Activated CD4-positive, alpha-beta T cell treated with anti-CD3 and anti-CD28 coated beads, Interleukin-2, amount 10 ng/mL, durations not matched to agents 7 days and 5 days (primary cell): Measurements from ENCODE around the gene FGG. TPM values are rescaled to one million over a fixed set of nuclear protein-coding genes. Genes with fewer than 3 reads are reported as not detected.
"Not testable (repeated sequence)": the region's sequence is repeated elsewhere in the genome, so short reads cannot be mapped to it uniquely, and the experiment has no call there.

Source experiments
- CTCF ChIA-PET: fragments of 350-600 bp; sonication (Branson Sonifier 250); formaldehyde crosslinking; loops from one replicate; lab custom pipeline; 2021; ENCODE audit warnings: antibody characterized with exemption; lab: Charles Lee
- POLR2A ChIA-PET: fragments of 350-600 bp; sonication (Branson Sonifier 250); formaldehyde crosslinking; loops from one replicate; lab custom pipeline; 2021; ENCODE audit warnings: antibody characterized with exemption; lab: Charles Lee
- DNase-seq: peaks from one replicate; pipeline ENCODE4 v3.0.0-alpha.2; 2020
- H3K27ac Mint-ChIP-seq: one replicate; pipeline ENCODE4 v1.8.0; 2021; ENCODE audit warnings: mild to moderate bottlenecking, moderate library complexity, mixed read lengths
- H3K27me3 Mint-ChIP-seq: one replicate; pipeline ENCODE4 v1.8.0; 2021; ENCODE audit warnings: mixed read lengths
- H3K36me3 Mint-ChIP-seq: one replicate; pipeline ENCODE4 v1.8.0; 2021; ENCODE audit warnings: low read depth, mixed read lengths
- H3K4me1 Mint-ChIP-seq: one replicate; pipeline ENCODE4 v1.8.0; 2021; ENCODE audit warnings: mixed read lengths
- H3K4me3 Mint-ChIP-seq: one replicate; pipeline ENCODE4 v1.8.0; 2021; ENCODE audit warnings: mild to moderate bottlenecking, moderate library complexity, mixed read lengths
- H3K9me3 Mint-ChIP-seq: one replicate; pipeline ENCODE4 v1.8.0; 2021; ENCODE audit warnings: mixed read lengths
- total RNA-seq, 2 experiments: library from RNA; stranded (reverse); gene quantifications; one replicate each; pipeline ENCODE4 v1.2.3, GENCODE V29; 2021

FGG gene
- total RNA-seq, 2 experiments from 2014 or later: not detected

DNA sequence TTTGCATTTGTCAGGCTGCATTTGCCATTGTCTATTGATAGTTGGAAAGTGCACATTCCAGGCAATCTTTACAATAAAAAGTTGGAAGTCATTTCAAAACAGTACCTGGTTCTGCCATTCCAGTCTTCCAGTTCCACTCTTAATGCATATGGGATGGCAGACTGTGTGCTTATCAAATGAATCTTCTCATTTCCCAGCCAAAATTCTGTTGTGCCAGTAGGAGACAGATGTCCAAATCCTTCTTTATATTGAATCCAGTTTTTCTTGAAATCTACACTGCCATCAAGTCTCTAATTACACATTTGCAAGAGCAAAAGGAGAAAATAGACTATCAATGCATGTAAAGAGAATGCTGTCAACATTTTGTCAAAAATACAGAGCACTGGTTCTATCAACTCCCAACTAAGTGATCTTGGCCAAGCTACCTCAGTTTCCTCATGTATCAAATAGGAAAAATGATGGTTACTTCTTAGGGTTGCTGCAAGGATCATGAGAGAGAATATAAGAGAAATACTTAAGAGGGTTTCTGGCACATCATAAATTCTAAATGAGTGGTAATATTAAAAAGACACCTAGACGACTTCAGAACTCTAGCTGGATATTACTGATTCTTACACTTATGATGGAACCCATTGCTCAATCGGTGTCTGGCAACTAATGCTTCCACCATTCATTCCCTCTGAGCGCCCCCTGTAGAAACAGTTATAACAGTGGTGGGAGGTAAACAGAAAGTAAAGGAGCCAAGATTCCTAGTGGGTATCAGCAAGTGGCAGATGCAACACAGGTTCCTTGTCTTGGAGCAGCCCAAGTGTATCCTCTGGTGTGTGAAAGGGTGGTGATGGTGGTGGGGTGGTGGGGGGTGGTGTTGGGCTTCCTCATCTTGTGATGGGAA is 3.8 kb downstream of the FGG start:
- H3K4me3 Mint-ChIP-seq: no peak overlapping the region
- no peaks in the 10 kb centered on the region for H3K4me1 Mint-ChIP-seq
- peaks cover 29% of the 10 kb centered on the region for H3K27me3 Mint-ChIP-seq
- no peaks in the 10 kb centered on the region for H3K9me3 Mint-ChIP-seq
- CTCF ChIA-PET: interaction anchor here (1.1 kb wide), 1 partner anchor 10 kb away, joined by 3 read pairs; no protein-coding TSS in a partner anchor
- no peaks in the 10 kb centered on the region for H3K36me3 Mint-ChIP-seq
- H3K27ac Mint-ChIP-seq: no peak overlapping the region
- DNase-seq: no peak
- POLR2A ChIA-PET: no interaction called here

DNA sequence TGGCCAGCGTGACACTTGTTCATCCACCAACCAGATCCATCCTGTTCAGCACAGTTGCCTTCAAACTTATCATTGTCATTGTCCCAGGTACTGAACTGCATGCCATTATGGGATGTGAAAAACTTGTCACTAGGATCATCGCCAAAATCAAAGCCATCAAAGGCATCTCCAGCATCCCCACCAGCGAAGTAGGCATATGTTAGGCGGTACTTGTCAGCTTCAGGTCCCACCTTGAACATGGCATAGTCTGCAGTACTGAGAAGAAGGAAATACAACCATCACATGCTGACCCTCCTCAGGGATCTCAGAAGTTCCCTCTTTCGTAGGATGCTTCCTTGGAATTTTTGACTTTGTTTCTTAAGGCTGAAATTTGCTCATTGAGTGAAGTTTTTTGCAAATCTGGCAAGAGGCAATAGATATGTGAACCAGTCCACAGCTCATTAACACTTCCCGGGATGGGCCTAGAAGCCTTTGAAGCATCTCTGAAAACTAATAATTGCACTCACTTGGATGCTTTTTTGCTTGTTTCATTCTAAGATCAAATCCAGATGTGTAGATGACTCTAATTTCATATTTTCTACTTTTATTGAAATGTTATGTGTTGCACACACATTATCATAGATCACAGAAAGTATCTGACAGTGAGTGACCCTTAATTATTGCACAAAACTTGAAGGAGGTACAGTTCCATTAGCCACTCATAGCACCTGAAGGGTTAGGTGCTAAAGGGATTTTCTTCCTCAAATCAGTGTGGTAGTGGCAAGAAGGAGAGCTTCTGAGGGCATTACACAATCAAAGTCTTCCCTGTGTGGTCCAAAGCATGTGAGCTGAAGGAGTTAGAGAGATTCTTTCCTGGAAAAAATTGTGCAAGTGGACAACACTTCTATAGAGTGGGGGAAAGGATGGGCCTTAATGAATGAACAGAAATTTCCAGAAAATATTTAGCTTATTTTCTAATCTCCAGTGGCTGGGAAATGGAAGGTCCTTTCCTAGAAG is 5.4 kb downstream of the FGG start:
- ChIA-PET CTCF (interaction anchor here (0.6 kb wide), 1 partner anchor 733 kb away, joined by 3 read pairs; no protein-coding TSS in a partner anchor), POLR2A (no interaction called here)
- DNase-seq: no peak
- Mint-ChIP-seq H3K4me3 (no peak overlapping the region), H3K27ac (no peak overlapping the region), H3K4me1 (no peaks in the 10 kb centered on the region), H3K9me3 (no peaks in the 10 kb centered on the region), H3K27me3 (peaks cover 24% of the 10 kb centered on the region), H3K36me3 (no peaks in the 10 kb centered on the region)

DNA sequence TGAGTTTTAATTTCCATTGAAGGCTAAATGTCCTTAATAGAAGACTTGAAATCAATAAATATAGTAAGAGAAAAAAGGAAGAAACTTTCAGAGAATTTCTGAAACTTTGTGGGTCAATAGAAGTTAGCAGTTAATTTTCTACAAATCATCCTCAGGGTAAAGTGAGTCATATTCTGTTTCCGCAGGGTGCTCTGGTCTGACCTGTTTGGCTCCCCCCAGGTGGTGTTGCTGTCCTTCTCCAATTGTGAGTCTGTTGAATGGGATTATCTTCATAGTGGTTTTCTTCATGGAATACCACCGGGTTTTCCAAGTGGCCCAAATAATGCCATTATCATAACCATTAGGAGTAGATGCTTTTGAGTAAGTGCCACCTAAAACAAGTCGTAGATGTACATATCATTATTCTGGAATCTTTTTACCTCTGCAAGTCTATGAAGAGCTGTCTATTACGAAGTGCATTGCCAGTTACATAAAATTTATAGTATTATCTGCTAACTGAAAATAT is 7.7 kb downstream of the FGG start:
- ChIA-PET POLR2A (no interaction called here), CTCF (interaction anchor here (1.1 kb wide), 1 partner anchor 52 kb away, joined by 3 read pairs; no protein-coding TSS in a partner anchor)
- no peaks in the 10 kb centered on the region for H3K9me3 Mint-ChIP-seq
- no peak for DNase-seq
- no peaks in the 10 kb centered on the region for H3K4me1 Mint-ChIP-seq
- no peaks in the 10 kb centered on the region for H3K36me3 Mint-ChIP-seq
- H3K27me3 Mint-ChIP-seq: peaks cover 30% of the 10 kb centered on the region
- no peak overlapping the region for H3K27ac Mint-ChIP-seq
- no peak overlapping the region for H3K4me3 Mint-ChIP-seq

DNA sequence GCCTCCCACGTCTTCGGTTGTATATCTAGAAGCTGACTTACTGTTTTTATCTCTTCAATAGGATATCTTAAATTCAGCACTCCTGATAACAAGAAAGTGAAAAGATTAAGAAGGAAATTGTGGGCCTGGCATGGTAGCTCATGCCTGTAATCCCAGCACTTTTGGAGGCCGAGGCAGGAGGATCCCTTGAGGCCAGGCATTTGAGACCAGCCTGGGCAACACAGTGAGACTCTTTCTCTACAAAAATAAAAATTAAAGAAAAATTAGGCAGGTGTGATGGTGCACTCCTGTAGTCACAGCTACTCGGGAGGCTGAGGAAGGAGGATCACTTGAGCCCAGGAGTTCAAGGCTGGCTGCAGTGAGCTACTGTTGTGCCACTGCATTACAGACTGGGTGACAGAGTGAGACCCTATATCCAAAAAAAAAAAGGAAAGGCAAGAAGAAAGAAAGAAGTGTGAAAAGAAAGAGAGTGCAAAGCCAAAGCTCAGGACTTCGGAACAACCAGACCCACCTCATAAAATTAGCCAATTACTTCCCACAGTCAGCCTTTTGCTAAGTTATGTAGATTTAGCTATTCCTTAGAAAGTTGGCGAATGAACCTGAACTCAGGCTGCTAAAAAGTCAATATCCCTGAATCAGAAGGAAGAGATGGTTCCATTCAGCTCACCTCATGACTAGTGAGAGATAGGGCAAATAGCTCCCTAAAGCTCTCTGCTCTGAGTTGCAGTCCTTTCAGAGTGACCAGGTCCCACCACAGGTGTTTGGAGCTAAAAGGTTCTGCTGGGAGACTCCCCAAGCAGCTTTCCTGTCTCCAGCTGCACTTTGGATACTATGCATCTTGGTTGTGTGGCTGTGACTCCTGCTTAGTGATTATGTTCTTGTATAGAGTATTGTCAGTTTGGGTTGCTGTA is 9.2 kb downstream of the FGG start:
- H3K4me1 Mint-ChIP-seq: no peaks in the 10 kb centered on the region

DNA sequence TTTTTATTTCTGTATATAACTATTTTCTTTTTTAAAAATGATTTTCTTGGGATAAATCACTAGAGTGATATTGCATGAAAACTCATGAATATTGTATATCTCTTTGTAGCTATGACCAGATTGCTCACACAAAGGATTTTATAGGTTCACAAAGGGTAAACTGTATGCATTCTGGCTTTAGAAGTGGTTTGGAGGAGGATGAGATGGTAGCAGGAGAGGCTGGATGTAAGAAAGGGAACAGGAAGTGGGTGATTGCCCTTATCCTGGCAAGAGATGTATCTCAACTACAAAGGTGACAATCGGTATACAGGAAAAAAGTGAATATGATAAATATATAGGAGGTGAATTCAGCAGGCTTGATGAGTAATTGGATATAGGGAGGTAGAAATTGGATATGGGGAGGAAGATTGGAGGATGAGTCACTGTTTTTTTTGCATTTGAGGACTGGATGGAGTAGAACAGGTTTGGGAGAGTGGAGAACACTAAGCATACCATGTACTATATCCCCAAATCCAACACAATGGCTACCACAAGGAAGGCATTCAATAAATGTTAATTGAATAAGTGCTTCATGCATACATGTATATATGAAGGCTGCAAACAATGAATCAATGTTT is 9.9 kb downstream of the FGG start:
- Mint-ChIP-seq H3K27me3 (peaks cover 22% of the 10 kb centered on the region), H3K4me3 (no peak overlapping the region), H3K36me3 (no peaks in the 10 kb centered on the region), H3K9me3 (no peaks in the 10 kb centered on the region), H3K4me1 (no peaks in the 10 kb centered on the region), H3K27ac (no peak overlapping the region)
- POLR2A ChIA-PET: no interaction called here
- no peak for DNase-seq
- CTCF ChIA-PET: interaction anchor here (0.8 to 1.4 kb wide), 3 partner anchors 9 to 12 kb away, joined by 3 to 5 read pairs (median 3); partner anchors contain the start of gene FGG

More for the DNA sequence above, 9.2 kb downstream of the FGG start:
- DNase-seq: no peak
- no peak overlapping the region for H3K27ac Mint-ChIP-seq
- no peaks in the 10 kb centered on the region for H3K36me3 Mint-ChIP-seq
- no peak overlapping the region for H3K4me3 Mint-ChIP-seq
- ChIA-PET POLR2A (no interaction called here), CTCF (interaction anchor here (0.7 to 1.4 kb wide), 3 partner anchors 9 to 74 kb away, joined by 3 to 5 read pairs (median 3); partner anchors contain the start of gene FGG)
- H3K27me3 Mint-ChIP-seq: peaks cover 23% of the 10 kb centered on the region
- H3K9me3 Mint-ChIP-seq: no peaks in the 10 kb centered on the region

DNA sequence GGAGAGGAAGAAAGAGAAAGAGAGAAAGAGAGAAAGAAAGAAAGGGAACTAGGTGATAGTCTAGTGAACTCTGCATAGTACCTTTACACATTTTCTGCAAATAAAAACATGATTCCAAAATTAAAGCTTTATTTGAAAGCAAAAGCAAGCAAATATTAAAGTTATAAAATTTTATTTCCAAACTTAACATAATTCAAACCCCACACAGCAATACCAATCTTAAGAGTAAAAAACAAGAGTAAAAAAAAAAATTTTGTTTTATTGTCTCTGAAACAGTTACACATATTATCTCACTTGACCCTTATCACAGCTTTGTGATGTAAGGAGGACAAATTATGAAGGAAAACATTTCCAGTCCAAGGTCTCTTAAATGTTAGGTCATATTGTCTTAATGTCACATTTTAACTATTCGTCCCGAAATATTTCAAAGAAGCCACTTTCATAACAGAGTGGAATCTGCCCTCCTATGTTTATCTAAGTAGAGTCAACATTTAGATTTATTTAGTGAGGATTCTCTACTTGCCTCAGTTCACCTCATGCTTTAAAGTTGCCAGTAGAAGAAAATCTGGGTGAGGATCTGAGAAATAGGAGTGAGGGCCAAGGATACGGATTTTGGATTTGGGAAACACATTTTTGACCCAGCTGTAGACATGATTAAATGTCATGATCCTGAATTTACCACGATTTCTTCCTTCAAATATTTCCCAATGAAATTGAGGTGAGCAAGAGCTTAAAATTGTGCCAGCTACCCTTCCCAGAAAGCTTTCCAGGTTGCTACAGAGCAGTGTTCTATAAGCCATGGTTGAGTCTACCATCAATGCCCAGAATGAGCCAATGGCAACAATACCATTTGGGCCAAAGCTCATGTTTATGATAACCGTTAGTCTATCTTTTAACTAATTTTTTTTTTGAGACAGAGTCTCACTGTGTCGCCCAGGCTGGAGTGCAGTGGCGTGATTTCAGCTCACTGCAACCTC is 14.4 kb downstream of the FGG start:
- H3K27ac Mint-ChIP-seq: no peak overlapping the region
- H3K9me3 Mint-ChIP-seq: no peaks in the 10 kb centered on the region
- H3K4me1 Mint-ChIP-seq: no peaks in the 10 kb centered on the region
- ChIA-PET CTCF (interaction anchor here (0.7 kb wide), 1 partner anchor 19 kb away, joined by 3 read pairs; no protein-coding TSS in a partner anchor), POLR2A (no interaction called here)
- peaks cover 19% of the 10 kb centered on the region for H3K27me3 Mint-ChIP-seq
- H3K36me3 Mint-ChIP-seq: no peaks in the 10 kb centered on the region
- H3K4me3 Mint-ChIP-seq: no peak overlapping the region
- DNase-seq: no peak

DNA sequence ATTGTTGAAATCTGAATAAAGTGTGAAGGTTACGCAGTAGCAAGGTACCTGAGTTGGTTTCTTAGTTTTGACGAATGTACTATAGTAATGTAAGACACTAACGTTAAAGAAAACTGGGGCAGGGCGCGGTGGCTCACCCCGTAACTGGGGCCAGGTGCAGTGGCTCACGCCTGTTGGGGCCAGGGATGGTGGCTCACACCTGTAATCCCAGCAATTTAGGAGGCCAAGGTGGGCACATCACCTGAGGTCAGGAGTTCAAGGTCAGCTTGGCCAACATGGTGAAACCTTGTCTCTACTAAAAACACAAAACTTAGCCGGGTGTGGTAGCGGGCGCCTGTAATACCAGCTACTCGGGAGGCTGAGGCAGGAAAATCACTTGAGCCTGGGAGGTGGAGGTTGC is 15.2 kb downstream of the FGG start:
- CTCF ChIA-PET, H3K36me3 Mint-ChIP-seq, H3K4me3 Mint-ChIP-seq, DNase-seq, H3K9me3 Mint-ChIP-seq, H3K27ac Mint-ChIP-seq, POLR2A ChIA-PET, H3K4me1 Mint-ChIP-seq: not testable (repeated sequence)
- peaks cover 19% of the 10 kb centered on the region for H3K27me3 Mint-ChIP-seq

DNA sequence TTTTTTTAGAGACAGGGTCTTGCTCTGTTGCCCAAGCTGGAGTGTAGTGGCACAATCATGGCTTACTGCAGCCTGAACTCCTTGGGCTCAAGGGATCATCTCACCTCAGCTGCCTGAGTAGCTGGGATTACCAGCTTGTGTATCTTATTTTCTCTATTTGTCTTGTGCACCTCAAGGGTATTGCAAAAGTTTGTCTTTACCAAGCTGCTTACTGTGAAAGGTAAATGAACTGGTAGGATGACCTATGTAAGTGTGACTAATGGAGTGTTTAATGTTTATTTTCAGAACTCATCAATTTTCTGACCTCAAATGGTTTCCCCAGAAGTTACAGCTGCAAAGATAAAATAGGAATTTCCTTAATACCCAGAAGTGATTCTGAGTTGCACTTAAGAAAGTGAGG is 16.6 kb downstream of the FGG start:
- POLR2A ChIA-PET: no interaction called here
- CTCF ChIA-PET: no interaction called here
- Mint-ChIP-seq H3K9me3 (no peaks in the 10 kb centered on the region), H3K4me3 (no peak overlapping the region), H3K4me1 (no peaks in the 10 kb centered on the region), H3K36me3 (no peaks in the 10 kb centered on the region), H3K27me3 (peaks cover 12% of the 10 kb centered on the region), H3K27ac (no peak overlapping the region)
- DNase-seq: no peak

DNA sequence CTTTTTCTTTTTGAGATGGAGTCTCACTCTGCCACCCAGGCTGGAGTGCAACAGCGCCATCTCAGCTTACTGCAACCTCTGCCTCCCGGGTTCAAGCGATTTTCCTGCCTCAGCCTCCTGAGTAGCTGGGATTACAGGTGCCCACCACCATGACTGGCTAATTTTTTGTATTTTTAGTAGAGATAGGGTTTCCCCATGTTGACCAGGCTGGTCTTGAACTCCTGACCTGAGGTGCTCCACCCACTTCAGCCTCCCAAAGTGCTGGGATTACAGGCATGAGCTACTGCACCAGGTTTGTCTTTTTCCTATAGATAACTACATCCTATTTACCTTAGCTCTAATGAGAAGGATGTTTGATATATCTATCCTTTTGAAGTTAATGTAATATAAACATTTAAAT is 18.1 kb downstream of the FGG start:
- not testable (repeated sequence) for DNase-seq, H3K27ac Mint-ChIP-seq, H3K9me3 Mint-ChIP-seq

DNA sequence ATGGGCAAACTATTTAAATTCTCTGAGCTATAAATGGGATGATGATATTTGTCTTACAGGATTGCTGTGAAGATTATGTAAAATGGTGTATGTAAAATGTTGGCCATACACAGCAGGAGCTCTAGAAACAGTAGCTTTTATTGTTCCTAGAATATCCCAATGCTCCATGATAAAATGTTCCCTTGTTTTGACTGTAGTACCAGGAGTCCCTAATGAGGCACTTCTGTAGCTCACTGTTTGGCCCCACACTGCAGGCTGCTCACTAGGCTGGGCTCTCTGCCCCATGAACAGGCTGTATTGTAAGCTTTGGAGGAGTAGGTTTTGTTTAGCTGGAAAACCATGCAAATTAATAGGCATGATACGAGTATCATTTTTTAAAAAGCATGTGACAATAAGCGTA is 18.6 kb downstream of the FGG start:
- H3K4me3 Mint-ChIP-seq: no peak overlapping the region
- H3K4me1 Mint-ChIP-seq: no peaks in the 10 kb centered on the region
- CTCF ChIA-PET: interaction anchor here (0.6 to 1.1 kb wide), 3 partner anchors 8 to 1210 kb away, joined by 3 read pairs; no protein-coding TSS in a partner anchor
- no peak for DNase-seq
- H3K9me3 Mint-ChIP-seq: no peaks in the 10 kb centered on the region
- no peak overlapping the region for H3K27ac Mint-ChIP-seq
- H3K36me3 Mint-ChIP-seq: no peaks in the 10 kb centered on the region
- POLR2A ChIA-PET: no interaction called here
- peaks cover 17% of the 10 kb centered on the region for H3K27me3 Mint-ChIP-seq

More for the DNA sequence above, 18.1 kb downstream of the FGG start:
- POLR2A ChIA-PET, H3K4me3 Mint-ChIP-seq, H3K36me3 Mint-ChIP-seq, H3K4me1 Mint-ChIP-seq: not testable (repeated sequence)
- H3K27me3 Mint-ChIP-seq: peaks cover 15% of the 10 kb centered on the region
- CTCF ChIA-PET: interaction anchor here (0.9 to 1.1 kb wide), 2 partner anchors 8 to 10 kb away, joined by 3 read pairs; no protein-coding TSS in a partner anchor
